Activated CD4-positive, CD25-positive, alpha-beta regulatory T cell (primary cell): ENCODE data around the gene MSI2.
"Not testable (repeated sequence)": the region's sequence is repeated elsewhere in the genome, so short reads cannot be mapped to it uniquely, and the experiment has no call there.

ENCODE experiments used
- DNase-seq, 4 experiments: peaks; one replicate each; lab custom pipeline; 2025; lab: John Stamatoyannopoulos, UW

MSI2 gene

GRCh38 chr17:57289613-57290012, 33.3 kb downstream of the MSI2 start:
- no peak for DNase-seq

- no peak for DNase-seq
Observed at GRCh38 chr17:57290981-57291380, 34.7 kb downstream of the MSI2 start.

- no peak for DNase-seq
Observed at GRCh38 chr17:57292091-57292490, 35.8 kb downstream of the MSI2 start.

- no peak for DNase-seq
Observed at GRCh38 chr17:57293077-57293476, 36.8 kb downstream of the MSI2 start.

- DNase-seq = no peak
Observed at GRCh38 chr17:57294101-57294500, 37.8 kb downstream of the MSI2 start.

- DNase-seq = peak in 1 of 4 experiments; percentile 22
Observed at GRCh38 chr17:57294629-57295501, 38.5 kb downstream of the MSI2 start.

GRCh38 chr17:57295526-57296023, 39.3 kb downstream of the MSI2 start:
- DNase-seq = no peak

GRCh38 chr17:57296231-57296630, 39.9 kb downstream of the MSI2 start:
- no peak for DNase-seq

GRCh38 chr17:57299176-57299575, 42.9 kb downstream of the MSI2 start:
- no peak for DNase-seq

- DNase-seq = not testable (repeated sequence)
Observed at GRCh38 chr17:57300592-57300991, 44.3 kb downstream of the MSI2 start.

GRCh38 chr17:57302690-57303465, 46.6 kb downstream of the MSI2 start:
- no peak for DNase-seq

- DNase-seq = no peak
Observed at GRCh38 chr17:57305144-57305728, 48.9 kb downstream of the MSI2 start.

GRCh38 chr17:57305908-57306504, 49.7 kb downstream of the MSI2 start:
- no peak for DNase-seq

GRCh38 chr17:57308543-57309186, 52.3 kb downstream of the MSI2 start:
- no peak for DNase-seq

- DNase-seq = no peak
Observed at GRCh38 chr17:57309479-57309878, 53.2 kb downstream of the MSI2 start.

GRCh38 chr17:57311281-57312216, 55.2 kb downstream of the MSI2 start:
- DNase-seq = no peak

- no peak for DNase-seq
Observed at GRCh38 chr17:57312242-57312641, 55.9 kb downstream of the MSI2 start.

- DNase-seq = no peak
Observed at GRCh38 chr17:57313097-57313835, 56.9 kb downstream of the MSI2 start.

GRCh38 chr17:57315061-57316015, 59.0 kb downstream of the MSI2 start:
- no peak for DNase-seq
